HG03575 (cell line): ENCODE data around the gene NSUN6.

Source experiments
- ATAC-seq: cut with Tn5 transposase; IDR thresholded peaks from one replicate; pipeline ENCODE4 v1.9.1; 2021; ENCODE audit not compliant: unreplicated experiment, insufficient number of reproducible peaks, low FRiP score; ENCODE audit errors: extremely low read depth

The NSUN6 gene

DNA sequence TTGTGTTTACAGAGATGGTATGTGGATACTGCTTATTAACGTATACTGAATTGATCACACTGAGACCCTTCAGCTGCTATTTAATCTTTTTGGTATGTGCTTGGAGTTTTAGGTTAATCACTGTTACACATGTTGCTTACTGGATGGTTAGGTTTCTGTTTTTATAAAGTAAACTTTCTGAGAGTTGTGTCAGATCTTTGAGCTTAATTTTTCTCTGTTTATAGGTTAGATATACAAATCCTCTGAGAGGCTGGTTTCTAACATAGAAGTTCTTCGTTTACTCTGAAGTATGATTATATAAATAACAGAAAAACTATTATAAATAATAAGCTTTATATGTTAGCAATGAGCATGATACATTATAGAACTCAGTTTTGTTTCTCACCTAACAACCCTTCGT lies 123.1 kb downstream of the NSUN6 start:
- ATAC-seq, result no peak

GRCh38 chr10:18527687-18528086 lies 123.7 kb downstream of the NSUN6 start:
- ATAC-seq, result no peak

DNA sequence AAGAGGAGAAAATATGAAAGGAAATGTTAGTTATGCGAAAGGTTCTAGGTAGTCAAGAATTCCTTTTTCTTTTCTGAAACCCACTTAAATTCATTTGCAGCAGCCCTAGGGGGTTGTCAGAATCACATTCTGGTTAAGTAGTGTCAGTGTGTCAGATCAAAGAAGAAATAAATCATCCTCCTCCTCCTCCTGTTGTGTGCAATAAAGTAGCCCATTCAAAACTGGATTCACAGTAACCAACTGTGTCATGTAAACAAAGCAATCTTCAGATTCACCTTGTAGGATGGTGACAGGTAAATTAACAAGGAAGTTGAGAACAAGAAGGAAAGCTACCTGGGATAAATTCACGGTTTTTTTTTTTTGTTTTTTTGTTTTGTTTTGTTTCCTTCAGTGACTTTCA lies 127.5 kb downstream of the NSUN6 start:
- no peak for ATAC-seq

DNA sequence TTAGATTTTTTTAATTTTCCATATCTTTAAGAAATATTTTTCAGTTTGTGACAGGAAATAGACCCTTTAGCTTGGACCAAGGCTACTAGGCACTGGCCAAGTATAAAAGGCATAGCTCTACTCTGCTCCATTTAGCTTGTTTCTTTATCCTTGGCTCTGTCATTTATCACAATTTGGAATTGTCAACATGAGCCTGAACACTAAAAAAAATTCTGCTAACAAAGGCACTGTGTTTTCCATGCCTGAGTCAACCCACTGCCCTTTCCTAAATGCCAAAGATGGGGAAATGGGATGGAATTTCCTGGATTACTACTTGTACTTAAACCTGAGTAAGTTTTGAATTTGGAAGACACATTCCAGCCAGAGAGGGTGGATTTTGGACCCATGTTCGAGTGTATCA lies 128.4 kb downstream of the NSUN6 start:
- no peak for ATAC-seq

GRCh38 chr10:18516851-18517250 lies 134.5 kb downstream of the NSUN6 start:
- no peak for ATAC-seq

- no peak for ATAC-seq
Observed at GRCh38 chr10:18514537-18514936, 136.8 kb downstream of the NSUN6 start.

DNA sequence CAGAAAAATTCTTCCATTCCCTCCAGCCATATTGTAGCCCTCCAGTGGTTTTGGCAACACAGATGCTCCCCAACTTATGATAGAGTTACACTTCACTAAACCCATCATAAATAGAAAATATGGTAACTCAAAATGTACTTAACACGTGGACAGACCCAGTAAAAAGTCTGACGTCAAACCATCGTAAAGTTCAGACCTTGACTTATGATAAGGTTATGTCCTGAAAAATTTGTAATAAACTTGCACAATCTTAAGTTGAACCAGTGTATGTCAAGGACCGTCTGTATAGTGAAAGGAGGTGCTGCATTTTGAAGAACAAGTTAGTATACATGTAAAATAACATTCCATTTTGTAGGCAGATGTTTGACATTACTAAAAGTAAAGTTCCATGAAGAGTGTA lies 142.8 kb downstream of the NSUN6 start:
- no peak for ATAC-seq

- no peak for ATAC-seq
Observed at GRCh38 chr10:18505456-18506118, 145.8 kb downstream of the NSUN6 start.

GRCh38 chr10:18504161-18504560 lies 147.2 kb downstream of the NSUN6 start:
- ATAC-seq, result no peak

DNA sequence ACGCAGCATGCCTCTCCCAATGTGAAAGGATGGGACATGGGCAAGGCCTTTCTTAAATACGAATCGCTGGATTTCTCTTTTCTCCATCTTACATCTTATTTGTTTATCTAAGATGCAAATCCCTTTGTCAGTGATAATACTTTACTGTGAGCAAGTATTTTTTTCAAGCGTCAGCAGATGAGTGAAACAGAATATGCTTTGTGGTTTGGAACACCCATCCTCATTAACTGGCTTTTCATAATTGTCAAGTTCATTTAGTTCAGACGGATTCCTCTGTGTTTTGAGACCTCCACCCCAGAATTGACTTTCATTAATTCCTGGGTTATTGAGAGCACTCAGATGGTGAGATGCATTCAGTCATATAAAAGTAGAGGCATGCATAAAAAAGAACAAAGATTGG lies 149.8 kb downstream of the NSUN6 start:
- ATAC-seq, result no peak

DNA sequence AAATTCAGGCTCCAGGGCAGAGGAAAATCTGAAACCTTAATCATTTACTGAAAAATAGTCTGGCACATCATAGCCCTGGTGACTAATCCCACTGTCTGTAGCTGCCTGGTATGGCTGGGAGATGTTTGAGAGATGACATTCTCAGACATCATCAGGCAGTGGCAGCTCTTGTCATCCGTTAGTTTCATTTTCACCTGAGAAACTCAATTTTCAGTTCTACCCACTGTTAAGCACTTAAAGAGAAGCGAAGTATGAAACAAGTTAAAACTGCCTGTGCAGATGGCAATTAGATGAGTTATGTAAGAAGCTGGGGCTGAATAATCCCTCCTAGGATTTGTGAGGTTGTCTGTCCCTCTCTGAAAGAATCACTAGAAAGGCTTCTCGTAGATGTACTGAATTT lies 150.2 kb downstream of the NSUN6 start:
- peak; percentile 88 for ATAC-seq

DNA sequence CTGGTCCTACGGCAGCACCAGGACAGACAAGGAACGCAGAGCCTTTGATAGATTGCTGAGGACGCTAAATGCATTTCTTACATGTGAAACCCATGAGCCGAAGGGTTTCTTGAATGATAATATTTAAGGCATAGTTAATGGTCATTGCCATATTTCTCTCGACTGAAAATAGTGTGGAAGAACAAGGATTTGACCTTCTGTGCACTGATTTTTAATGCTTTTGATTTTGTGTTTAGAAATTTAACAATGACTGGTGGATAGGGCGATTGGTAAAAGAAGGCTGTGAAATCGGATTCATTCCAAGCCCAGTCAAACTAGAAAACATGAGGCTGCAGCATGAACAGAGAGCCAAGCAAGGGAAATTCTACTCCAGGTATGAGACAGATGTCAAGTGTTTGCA lies 150.8 kb downstream of the NSUN6 start:
- ATAC-seq, result no peak

- ATAC-seq, result no peak
Observed at GRCh38 chr10:18498998-18499397, 152.4 kb downstream of the NSUN6 start.

GRCh38 chr10:18497806-18498369 lies 153.5 kb downstream of the NSUN6 start:
- ATAC-seq, result no peak
